ENCODE measurements around the gene MRNIP.

DNA sequence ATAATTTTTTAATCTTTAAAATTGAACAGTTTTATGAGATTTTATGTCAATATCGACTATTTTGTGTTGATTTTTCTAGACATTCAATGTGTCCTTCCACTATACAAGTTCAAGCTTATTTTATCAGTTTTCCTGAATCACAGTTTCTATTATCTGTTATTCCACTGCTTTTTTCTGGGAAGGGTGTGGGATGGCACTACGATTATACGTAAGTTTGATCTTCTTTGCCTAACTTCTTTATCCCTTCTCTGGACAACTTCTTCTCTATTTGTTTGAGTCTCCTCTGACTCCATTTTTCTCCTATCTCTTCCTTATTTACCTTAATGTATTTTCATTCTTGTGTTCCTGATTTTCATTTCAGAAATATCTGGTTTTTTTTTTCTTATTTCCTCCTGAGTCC, 24.5 kb upstream of the MRNIP start:
- no peak for TF ChIP-seq POLR2AphosphoS5 (IDR thresholded peaks at IDR 0.05; ENCODE audit: low read depth, low read length)
- TF ChIP-seq POLR2A (IDR thresholded peaks at IDR 0.05; ENCODE audit: control extremely low read depth in 1 of 2, low read depth in 2 of 2, low read length in 2 of 2), result no peak
- TF ChIP-seq, protein P1, sequence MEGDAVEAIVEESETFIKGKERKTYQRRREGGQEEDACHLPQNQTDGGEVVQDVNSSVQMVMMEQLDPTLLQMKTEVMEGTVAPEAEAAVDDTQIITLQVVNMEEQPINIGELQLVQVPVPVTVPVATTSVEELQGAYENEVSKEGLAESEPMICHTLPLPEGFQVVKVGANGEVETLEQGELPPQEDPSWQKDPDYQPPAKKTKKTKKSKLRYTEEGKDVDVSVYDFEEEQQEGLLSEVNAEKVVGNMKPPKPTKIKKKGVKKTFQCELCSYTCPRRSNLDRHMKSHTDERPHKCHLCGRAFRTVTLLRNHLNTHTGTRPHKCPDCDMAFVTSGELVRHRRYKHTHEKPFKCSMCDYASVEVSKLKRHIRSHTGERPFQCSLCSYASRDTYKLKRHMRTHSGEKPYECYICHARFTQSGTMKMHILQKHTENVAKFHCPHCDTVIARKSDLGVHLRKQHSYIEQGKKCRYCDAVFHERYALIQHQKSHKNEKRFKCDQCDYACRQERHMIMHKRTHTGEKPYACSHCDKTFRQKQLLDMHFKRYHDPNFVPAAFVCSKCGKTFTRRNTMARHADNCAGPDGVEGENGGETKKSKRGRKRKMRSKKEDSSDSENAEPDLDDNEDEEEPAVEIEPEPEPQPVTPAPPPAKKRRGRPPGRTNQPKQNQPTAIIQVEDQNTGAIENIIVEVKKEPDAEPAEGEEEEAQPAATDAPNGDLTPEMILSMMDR (IDR thresholded peaks at IDR 0.05; ENCODE audit: control extremely low read depth in 1 of 3, insufficient read depth in 1 of 3, low read depth in 1 of 3, low read length in 3 of 3), result no peak
- no peak for TF ChIP-seq HDAC2 (IDR thresholded peaks at IDR 0.05; ENCODE audit: borderline replicate concordance in 1 of 2, low read depth in 2 of 2, low read length in 2 of 2)
- no peak for TF ChIP-seq TEAD4 (IDR thresholded peaks at IDR 0.05; ENCODE audit: low read depth, low read length)

Measured in H1 (cell line).